ENCODE results near the gene CIC. TPM values are rescaled to one million over a fixed set of nuclear protein-coding genes. Genes with fewer than 3 reads are reported as not detected.
A peak's percentile ranks its signal among the peaks of the same experiment; 100 is the strongest.

CIC gene
- total RNA-seq, 2 experiments from 2014 or later, result 114 to 119 TPM

- no peaks in the 10 kb centered on the region for H3K9me3 ChIP-seq (ENCODE audit: control insufficient read depth in 1 of 2, insufficient read depth in 1 of 2, low read length in 2 of 2)
- H3K27ac ChIP-seq (ENCODE audit: low read depth in 1 of 2, low read length in 2 of 2), result peak overlapping the region; percentile 84 to 88
- Mint-ChIP-seq H3K4me3 (peak overlapping the region; percentile 89), H3K4me1 (ENCODE audit: low read depth) (peaks cover 51% of the 10 kb centered on the region), H3K36me3 (ENCODE audit: low read depth) (peaks cover 12% of the 10 kb centered on the region), H3K27ac (peak overlapping the region; percentile 84), H3K27me3 (no peaks in the 10 kb centered on the region), H3K9me3 (no peaks in the 10 kb centered on the region)
- CTCF ChIA-PET, result interaction anchor here (0.6 to 3.9 kb wide), 17 partner anchors 10 to 160 kb away, joined by 3 to 30 read pairs (median 5); partner anchors contain the start of genes CIC, ERF, GSK3A and PAFAH1B3
- POLR2A ChIA-PET, result interaction anchor here (0.8 to 4.5 kb wide), 10 partner anchors 10 to 148 kb away, joined by 3 to 53 read pairs (median 4); partner anchors contain the start of genes CIC, DEDD2, GSK3A and PAFAH1B3
- intact Hi-C loops (cut with DNase I, micrococcal nuclease), result loop anchor here (1.0 to 10.0 kb wide), 4 partner anchors 25 to 145 kb away; partner anchors contain the start of genes ERF (in 2 of the 2) and LIPE (in 1 of the 2)
- peak; percentile 94 for TF ChIP-seq CTCF (IDR thresholded peaks at IDR 0.05)
- ATAC-seq (ENCODE audit: poor library complexity), result peak; percentile 10
- H3K36me3 ChIP-seq (ENCODE audit: insufficient read depth, low read length), result peaks cover 2% of the 10 kb centered on the region
- peak; percentile 74 to 90 (median 82) for DNase-seq
- H3K4me1 ChIP-seq (ENCODE audit: insufficient read depth, low read length), result peaks cover 86% of the 10 kb centered on the region
- no peaks in the 10 kb centered on the region for H3K27me3 ChIP-seq (ENCODE audit: control insufficient read depth in 1 of 2, insufficient read depth in 2 of 2, low read length in 2 of 2)
- peak overlapping the region; percentile 95 for H3K4me3 ChIP-seq (ENCODE audit: low read length)
These were observed 11.1 kb downstream of the CIC start for GRCh38 chr19:42279902-42280814.

GRCh38 chr19:42280815-42281145 is 11.7 kb downstream of the CIC start:
- intact Hi-C loops (cut with DNase I, micrococcal nuclease), result loop anchor here (1.0 to 10.0 kb wide), 3 partner anchors 25 to 144 kb away; partner anchors contain the start of genes ERF (in 2 of the 2) and LIPE (in 1 of the 2)
- TF ChIP-seq CTCF (IDR thresholded peaks at IDR 0.05), result no peak
- ATAC-seq (ENCODE audit: poor library complexity), result no peak
- ChIA-PET CTCF (interaction anchor here (1.6 to 3.9 kb wide), 5 partner anchors 11 to 148 kb away, joined by 5 to 30 read pairs (median 15); partner anchors contain the start of genes CIC, GSK3A and POU2F2), POLR2A (interaction anchor here (0.8 to 4.5 kb wide), 4 partner anchors 11 to 37 kb away, joined by 3 to 53 read pairs (median 38); partner anchors contain the start of genes CIC and GSK3A)
- Histone ChIP-seq H3K9me3 (ENCODE audit: control insufficient read depth in 1 of 2, insufficient read depth in 1 of 2, low read length in 2 of 2) (no peaks in the 10 kb centered on the region), H3K4me3 (ENCODE audit: low read length) (peak overlapping the region; percentile 95), H3K36me3 (ENCODE audit: insufficient read depth, low read length) (no peaks in the 10 kb centered on the region), H3K27me3 (ENCODE audit: control insufficient read depth in 1 of 2, insufficient read depth in 2 of 2, low read length in 2 of 2) (no peaks in the 10 kb centered on the region), H3K4me1 (ENCODE audit: insufficient read depth, low read length) (peaks cover 86% of the 10 kb centered on the region), H3K27ac (ENCODE audit: low read depth in 1 of 2, low read length in 2 of 2) (peak overlapping the region; percentile 84 to 88)
- peak overlapping the region; percentile 88 for H3K4me3 Mint-ChIP-seq
- H3K4me1 Mint-ChIP-seq (ENCODE audit: low read depth), result peaks cover 52% of the 10 kb centered on the region
- H3K36me3 Mint-ChIP-seq (ENCODE audit: low read depth), result peaks cover 12% of the 10 kb centered on the region
- no peak overlapping the region for H3K27ac Mint-ChIP-seq
- no peaks in the 10 kb centered on the region for H3K27me3 Mint-ChIP-seq
- DNase-seq, result peak in 1 of 14 experiments; percentile 22
- no peaks in the 10 kb centered on the region for H3K9me3 Mint-ChIP-seq

GRCh38 chr19:42281146-42281826 is 12.2 kb downstream of the CIC start:
- peak overlapping the region; percentile 95 for H3K4me3 ChIP-seq (ENCODE audit: low read length)
- peaks cover 52% of the 10 kb centered on the region for H3K4me1 Mint-ChIP-seq (ENCODE audit: low read depth)
- H3K27ac Mint-ChIP-seq, result no peak overlapping the region
- intact Hi-C loops (cut with DNase I, micrococcal nuclease), result loop anchor here in 1 of 2 experiments (2.0 to 10.0 kb wide), 2 partner anchors 26 to 144 kb away; partner anchors contain the start of genes ERF and LIPE
- no peaks in the 10 kb centered on the region for H3K27me3 Mint-ChIP-seq
- H3K4me1 ChIP-seq (ENCODE audit: insufficient read depth, low read length), result peaks cover 86% of the 10 kb centered on the region
- peak overlapping the region; percentile 88 for H3K4me3 Mint-ChIP-seq
- ATAC-seq (ENCODE audit: poor library complexity) (no peak), DNase-seq (peak in 5 of 14 experiments; percentile 22 to 66 (median 34))
- CTCF ChIA-PET, result interaction anchor here (1.9 to 3.9 kb wide), 3 partner anchors 36 to 149 kb away, joined by 8 to 30 read pairs (median 15); partner anchors contain the start of genes GSK3A and POU2F2
- peak overlapping the region; percentile 86 to 88 for H3K27ac ChIP-seq (ENCODE audit: low read depth in 1 of 2, low read length in 2 of 2)
- no peaks in the 10 kb centered on the region for H3K36me3 ChIP-seq (ENCODE audit: insufficient read depth, low read length)
- no peaks in the 10 kb centered on the region for H3K9me3 ChIP-seq (ENCODE audit: control insufficient read depth in 1 of 2, insufficient read depth in 1 of 2, low read length in 2 of 2)
- POLR2A ChIA-PET, result interaction anchor here (0.6 to 4.5 kb wide), 4 partner anchors 12 to 148 kb away, joined by 3 to 53 read pairs (median 18); partner anchors contain the start of genes CIC and GSK3A
- no peaks in the 10 kb centered on the region for H3K9me3 Mint-ChIP-seq
- no peaks in the 10 kb centered on the region for H3K27me3 ChIP-seq (ENCODE audit: control insufficient read depth in 1 of 2, insufficient read depth in 2 of 2, low read length in 2 of 2)
- no peak for TF ChIP-seq CTCF (IDR thresholded peaks at IDR 0.05)
- peaks cover 12% of the 10 kb centered on the region for H3K36me3 Mint-ChIP-seq (ENCODE audit: low read depth)

All from CD4-positive, alpha-beta T cell (primary cell).